MG63 (cell line): Measurements from ENCODE around the gene LRTM2. TPM values are rescaled to one million over a fixed set of nuclear protein-coding genes. Genes with fewer than 3 reads are reported as not detected.

Experiments used
- DNase-seq: peaks from one replicate; pipeline ENCODE4 v3.0.0-alpha.2; 2020
- H3K27me3 ChIP-seq: fragments of 250-450 bp; sonication (Bioruptor Pico); 2 replicates; pipeline ENCODE4 v1.5.1; 2020; ENCODE audit warnings: mild to moderate bottlenecking, moderate library complexity
- H3K36me3 ChIP-seq: fragments of 250-450 bp; sonication (Bioruptor Pico); 2 replicates; pipeline ENCODE4 v1.5.1; 2020; ENCODE audit warnings: mild to moderate bottlenecking, moderate library complexity
- H3K4me3 ChIP-seq: fragments of 250-450 bp; sonication (Bioruptor Pico); 2 replicates; pipeline ENCODE4 v1.5.1; 2020; ENCODE audit warnings: mild to moderate bottlenecking, moderate library complexity
- H3K9me3 ChIP-seq: fragments of 250-450 bp; sonication (Bioruptor Pico); 2 replicates; pipeline ENCODE4 v1.5.1; 2020; ENCODE audit warnings: mild to moderate bottlenecking, moderate library complexity
- total RNA-seq: library from RNA; depleted of rRNA; stranded (reverse); fragments of >200 nt; shearing (Covaris generic); gene quantifications from 2 replicates; pipeline ENCODE4 v1.2.3, GENCODE V29; 2014; ENCODE audit warnings: low replicate concordance

LRTM2 gene
- total RNA-seq, 1 experiment from 2014 or later, result not detected

DNA sequence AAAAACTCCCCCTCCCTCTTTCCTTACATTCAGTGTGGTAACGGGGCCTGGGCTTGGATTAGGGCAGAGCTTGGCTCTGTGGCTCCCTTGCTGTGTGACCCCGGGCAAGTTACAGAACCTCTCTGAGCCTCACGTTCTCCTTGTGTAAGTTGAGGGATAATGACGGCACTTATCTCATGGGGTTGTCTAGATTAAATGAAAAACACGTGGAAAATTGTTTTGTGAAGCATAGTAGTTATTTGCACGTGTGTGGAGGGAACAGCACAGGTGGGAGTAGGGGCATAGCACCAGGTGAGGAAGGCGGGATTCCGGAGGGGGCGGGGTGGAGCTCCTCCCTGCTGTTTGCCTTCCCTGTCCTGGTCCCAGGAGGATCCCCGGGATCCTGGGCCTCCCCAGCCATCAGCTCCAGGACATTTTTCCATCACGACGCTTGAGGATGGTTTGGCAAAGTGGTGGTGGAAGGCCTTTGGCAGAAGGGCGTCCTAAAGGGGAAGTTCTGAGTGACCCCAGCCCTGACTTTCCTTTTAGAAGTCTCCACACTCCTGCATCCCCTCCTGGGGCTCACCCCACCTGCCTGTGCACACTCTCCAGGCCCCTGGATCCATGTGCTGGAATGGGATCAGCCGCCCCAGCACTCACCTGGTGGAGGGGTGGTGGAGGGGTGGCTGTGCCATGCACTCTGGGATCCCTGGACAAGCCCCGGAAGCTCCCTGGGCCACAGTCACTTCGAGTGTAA lies 22.7 kb downstream of the LRTM2 start:
- no peak for DNase-seq
- no peaks in the 10 kb centered on the region for H3K9me3 ChIP-seq
- no peaks in the 10 kb centered on the region for H3K27me3 ChIP-seq
- H3K4me3 ChIP-seq, result no peak overlapping the region
- H3K36me3 ChIP-seq, result no peaks in the 10 kb centered on the region

GRCh38 chr12:1843641-1844005 lies 23.3 kb downstream of the LRTM2 start:
- Histone ChIP-seq H3K36me3 (no peaks in the 10 kb centered on the region), H3K4me3 (no peak overlapping the region), H3K9me3 (no peaks in the 10 kb centered on the region), H3K27me3 (no peaks in the 10 kb centered on the region)
- DNase-seq, result no peak

- H3K9me3 ChIP-seq, result no peaks in the 10 kb centered on the region
- DNase-seq, result no peak
- H3K27me3 ChIP-seq, result no peaks in the 10 kb centered on the region
- H3K4me3 ChIP-seq, result no peak overlapping the region
- no peaks in the 10 kb centered on the region for H3K36me3 ChIP-seq
These were observed 23.9 kb downstream of the LRTM2 start for GRCh38 chr12:1844223-1844622.

- Histone ChIP-seq H3K4me3 (no peak overlapping the region), H3K36me3 (no peaks in the 10 kb centered on the region), H3K27me3 (no peaks in the 10 kb centered on the region), H3K9me3 (no peaks in the 10 kb centered on the region)
- no peak for DNase-seq
These were observed 24.5 kb downstream of the LRTM2 start for GRCh38 chr12:1844661-1845409.

DNA sequence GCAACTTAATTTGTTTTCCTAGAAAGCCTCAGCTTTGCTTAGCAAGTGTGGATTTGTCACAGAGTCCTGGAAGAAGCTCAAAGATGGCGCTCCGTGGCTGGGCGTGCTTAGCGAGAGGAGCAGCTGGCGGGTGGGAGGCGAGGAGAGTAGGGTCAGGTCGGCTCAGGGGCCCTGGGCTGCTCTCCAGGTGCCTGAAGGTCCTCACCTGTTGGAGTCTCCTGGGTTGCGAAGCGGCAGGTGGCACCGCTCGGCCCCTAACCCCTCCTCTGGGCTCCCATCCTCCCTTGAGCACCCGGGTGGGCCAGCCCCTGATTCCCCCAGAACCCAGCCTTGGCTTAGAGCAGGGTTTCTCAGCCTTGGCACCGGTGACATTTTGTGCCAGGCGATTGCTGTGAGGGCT lies 25.1 kb downstream of the LRTM2 start:
- Histone ChIP-seq H3K9me3 (no peaks in the 10 kb centered on the region), H3K27me3 (no peaks in the 10 kb centered on the region), H3K4me3 (no peak overlapping the region), H3K36me3 (no peaks in the 10 kb centered on the region)
- no peak for DNase-seq

DNA sequence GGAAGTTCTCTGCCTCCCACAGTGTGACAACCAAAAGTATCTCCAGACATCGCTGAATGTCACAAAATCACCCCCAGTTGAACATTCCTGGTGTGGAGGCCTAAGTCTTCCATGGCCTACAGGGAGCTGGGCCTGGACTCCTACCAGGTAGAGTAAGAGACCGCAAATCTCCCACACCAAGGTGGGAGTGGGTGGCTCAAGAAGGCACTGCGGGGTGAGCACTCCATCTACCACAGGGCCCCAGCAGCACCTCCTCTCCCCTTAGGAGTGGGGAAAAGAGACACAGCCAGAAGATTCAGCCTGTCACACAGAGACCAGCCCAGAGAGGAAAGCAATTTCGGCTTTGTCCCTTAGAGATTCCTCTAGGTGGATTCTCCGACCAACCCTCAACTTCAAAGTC lies 25.5 kb downstream of the LRTM2 start:
- Histone ChIP-seq H3K9me3 (no peaks in the 10 kb centered on the region), H3K4me3 (no peak overlapping the region), H3K36me3 (no peaks in the 10 kb centered on the region), H3K27me3 (no peaks in the 10 kb centered on the region)
- DNase-seq, result no peak

DNA sequence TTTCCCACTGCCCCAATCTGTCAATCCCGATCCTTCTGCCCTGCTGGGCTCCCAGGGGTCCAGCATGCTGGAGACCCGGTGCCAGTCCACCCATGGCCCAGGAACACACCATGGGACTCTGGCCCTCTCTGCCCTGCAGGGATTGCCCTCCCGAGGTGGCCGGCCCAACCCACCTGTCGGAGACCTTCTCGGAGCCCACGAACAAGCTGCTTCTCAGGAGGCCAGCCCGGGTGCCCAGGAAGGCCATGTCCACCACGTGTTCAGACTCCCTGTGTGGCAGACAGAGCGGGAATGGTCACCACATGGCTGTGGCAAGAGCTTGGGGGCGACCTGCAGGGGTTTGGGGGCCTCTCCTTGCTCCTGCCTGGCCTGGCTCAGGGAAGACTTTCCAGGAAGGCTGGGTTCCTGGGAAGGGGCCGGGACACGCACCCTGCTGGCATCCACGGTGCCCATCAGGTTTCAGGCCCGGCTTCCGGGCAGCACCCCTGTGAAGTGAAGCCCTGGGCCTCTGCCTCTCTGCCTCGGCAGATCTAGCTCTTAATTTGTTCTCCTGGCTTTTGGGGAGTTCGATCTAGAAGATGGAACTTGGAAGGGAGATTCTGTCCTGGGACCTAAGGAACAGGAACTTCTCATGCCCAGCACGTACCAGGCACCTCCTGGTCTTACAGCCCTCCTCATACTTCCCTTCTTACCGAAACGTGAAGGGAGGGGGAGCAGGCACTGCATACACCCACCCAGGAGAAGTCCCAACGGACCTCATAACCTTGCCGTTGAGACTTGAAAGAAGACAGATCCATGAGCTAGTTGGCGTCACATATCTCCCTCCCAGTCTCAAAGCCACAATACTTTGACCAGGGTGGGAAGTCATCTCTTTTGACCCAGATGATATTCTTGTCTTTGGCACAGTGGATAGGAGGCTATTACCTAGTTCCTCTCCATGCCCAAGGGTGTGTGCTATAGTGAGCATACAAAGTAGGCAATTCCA lies 26.3 kb downstream of the LRTM2 start:
- no peak overlapping the region for H3K4me3 ChIP-seq
- H3K36me3 ChIP-seq, result no peaks in the 10 kb centered on the region
- DNase-seq, result no peak
- no peaks in the 10 kb centered on the region for H3K9me3 ChIP-seq
- H3K27me3 ChIP-seq, result no peaks in the 10 kb centered on the region

DNA sequence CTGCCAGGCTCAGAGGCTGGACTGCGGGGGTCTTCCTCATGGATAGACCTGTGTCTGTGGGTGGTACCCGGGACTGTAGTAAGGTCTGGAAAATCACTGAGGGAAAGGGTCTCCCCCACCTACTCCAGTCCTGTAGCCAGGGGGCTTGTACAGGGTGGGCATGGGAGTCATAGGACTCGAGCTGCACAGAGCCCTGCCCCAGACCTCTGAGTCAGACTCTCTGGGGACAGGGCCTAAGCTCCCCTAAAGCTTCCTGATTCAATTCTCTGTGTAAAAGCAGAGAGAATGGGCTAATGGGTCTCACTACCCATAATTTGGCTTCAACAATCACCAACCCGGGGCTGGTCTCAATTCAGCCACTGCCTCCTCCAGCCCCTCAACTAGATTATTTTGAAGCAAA lies 27.0 kb downstream of the LRTM2 start:
- no peak for DNase-seq
- Histone ChIP-seq H3K4me3 (no peak overlapping the region), H3K36me3 (no peaks in the 10 kb centered on the region), H3K9me3 (no peaks in the 10 kb centered on the region), H3K27me3 (no peaks in the 10 kb centered on the region)

GRCh38 chr12:1848146-1848545 lies 27.8 kb downstream of the LRTM2 start:
- H3K27me3 ChIP-seq, result no peaks in the 10 kb centered on the region
- DNase-seq, result no peak
- no peaks in the 10 kb centered on the region for H3K9me3 ChIP-seq
- H3K36me3 ChIP-seq, result no peaks in the 10 kb centered on the region
- no peak overlapping the region for H3K4me3 ChIP-seq

- H3K9me3 ChIP-seq, result no peaks in the 10 kb centered on the region
- no peak for DNase-seq
- no peaks in the 10 kb centered on the region for H3K27me3 ChIP-seq
- H3K4me3 ChIP-seq, result no peak overlapping the region
- H3K36me3 ChIP-seq, result no peaks in the 10 kb centered on the region
These were observed 28.4 kb downstream of the LRTM2 start for GRCh38 chr12:1848745-1849144.

GRCh38 chr12:1851151-1851701 lies 30.9 kb downstream of the LRTM2 start:
- no peaks in the 10 kb centered on the region for H3K27me3 ChIP-seq
- DNase-seq, result peak; percentile 46

GRCh38 chr12:1852076-1852475 lies 31.7 kb downstream of the LRTM2 start:
- no peak for DNase-seq
- H3K9me3 ChIP-seq, result no peaks in the 10 kb centered on the region
- H3K27me3 ChIP-seq, result no peaks in the 10 kb centered on the region
- H3K4me3 ChIP-seq, result no peak overlapping the region
- H3K36me3 ChIP-seq, result no peaks in the 10 kb centered on the region

More at GRCh38 chr12:1851151-1851701, 30.9 kb downstream of the LRTM2 start:
- Histone ChIP-seq H3K9me3 (no peaks in the 10 kb centered on the region), H3K36me3 (no peaks in the 10 kb centered on the region), H3K4me3 (no peak overlapping the region)

- Histone ChIP-seq H3K9me3 (no peaks in the 10 kb centered on the region), H3K36me3 (no peaks in the 10 kb centered on the region), H3K4me3 (no peak overlapping the region), H3K27me3 (no peaks in the 10 kb centered on the region)
- DNase-seq, result no peak
These were observed 33.4 kb downstream of the LRTM2 start for GRCh38 chr12:1853716-1854115.

GRCh38 chr12:1855241-1855640 lies 34.9 kb downstream of the LRTM2 start:
- DNase-seq, result no peak
- no peaks in the 10 kb centered on the region for H3K36me3 ChIP-seq
- no peaks in the 10 kb centered on the region for H3K9me3 ChIP-seq
- no peaks in the 10 kb centered on the region for H3K27me3 ChIP-seq
- H3K4me3 ChIP-seq, result no peak overlapping the region

- no peak for DNase-seq
- Histone ChIP-seq H3K4me3 (no peak overlapping the region), H3K9me3 (no peaks in the 10 kb centered on the region), H3K27me3 (no peaks in the 10 kb centered on the region), H3K36me3 (no peaks in the 10 kb centered on the region)
These were observed 36.7 kb downstream of the LRTM2 start for GRCh38 chr12:1857086-1857485.

DNA sequence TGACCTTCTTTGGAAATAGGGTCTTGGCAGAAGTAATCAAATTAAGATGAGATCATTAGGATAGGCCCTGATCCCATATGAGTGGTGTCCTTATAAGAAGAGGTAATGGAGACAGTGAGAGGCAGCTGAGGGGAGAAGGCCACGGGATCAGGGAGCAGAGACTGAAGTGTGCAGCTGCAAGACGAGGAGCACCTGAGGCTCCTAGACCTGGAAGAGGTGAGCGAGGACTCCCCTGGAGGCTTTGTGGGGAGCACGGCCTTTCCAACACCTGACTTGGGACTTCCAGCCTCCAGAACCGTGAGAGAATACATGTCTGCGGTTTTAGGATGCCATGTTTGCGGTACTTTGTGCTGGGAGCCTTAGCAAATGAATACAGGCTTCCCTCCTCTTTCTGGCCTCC lies 37.5 kb downstream of the LRTM2 start:
- Histone ChIP-seq H3K9me3 (no peaks in the 10 kb centered on the region), H3K27me3 (no peaks in the 10 kb centered on the region), H3K36me3 (no peaks in the 10 kb centered on the region), H3K4me3 (no peak overlapping the region)
- DNase-seq, result no peak

DNA sequence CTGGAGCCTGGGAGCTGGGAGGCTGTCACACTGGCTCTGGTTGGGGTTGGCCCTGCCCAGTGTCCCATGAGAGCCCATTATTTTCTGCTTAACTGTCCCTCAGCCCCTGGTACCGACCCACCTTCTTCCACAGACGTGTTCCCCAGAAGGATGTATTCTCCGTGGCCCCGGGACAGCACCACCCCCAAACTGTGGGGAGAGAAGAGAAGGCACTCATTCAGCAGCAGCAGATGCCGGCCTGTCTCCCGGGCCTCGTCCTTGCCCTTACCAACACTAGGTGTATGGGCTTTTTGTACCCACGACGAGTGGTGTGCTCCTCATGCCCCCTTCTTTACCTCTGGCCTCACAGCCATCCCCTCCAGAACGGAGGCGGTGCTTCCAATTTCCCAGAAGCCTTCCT lies 38.1 kb downstream of the LRTM2 start:
- no peak for DNase-seq
- Histone ChIP-seq H3K36me3 (no peaks in the 10 kb centered on the region), H3K9me3 (no peaks in the 10 kb centered on the region), H3K27me3 (no peaks in the 10 kb centered on the region), H3K4me3 (no peak overlapping the region)
